Esophagus squamous epithelium (tissue), 4 donors: Measurements from ENCODE around the gene GTPBP4.

ENCODE experiments used
- CTCF ChIP-seq, 6 experiments: fragments of 450-650 bp in 4 of 6; fragments of 200-600 bp in 2 of 6; sonication (generic) in 2 of 6; IDR thresholded peaks; one replicate each; pipeline ENCODE4 v1.5.1; 2016 to 2019; ENCODE audit warnings: antibody characterized with exemption in 6 of 6, mild to moderate bottlenecking in 4 of 6, moderate library complexity in 4 of 6
- POLR2A ChIP-seq, 4 donors: fragments of 450-650 bp; IDR thresholded peaks; one replicate each; pipeline ENCODE4 v1.6.1; 2017; ENCODE audit warnings: antibody characterized with exemption in 4 of 4, mild to moderate bottlenecking in 4 of 4, moderate library complexity in 3 of 4

- TF ChIP-seq POLR2A (IDR thresholded peaks at IDR 0.05) (no peak), CTCF (IDR thresholded peaks at IDR 0.05) (no peak)
These were observed 2.9 kb upstream of the GTPBP4 start for GRCh38 chr10:985361-985760.
